ENCODE data around the gene TMOD3.
"Not testable (repeated sequence)": the region's sequence is repeated elsewhere in the genome, so short reads cannot be mapped to it uniquely, and the experiment has no call there.

Gene TMOD3

GRCh38 chr15:51864408-51865056, 35.1 kb downstream of the TMOD3 start:
- DNase-seq (ENCODE audit: low read depth in 2 of 2) = no peak

GRCh38 chr15:51865317-51865716, 35.9 kb downstream of the TMOD3 start:
- no peak for DNase-seq (ENCODE audit: low read depth in 2 of 2)

DNA sequence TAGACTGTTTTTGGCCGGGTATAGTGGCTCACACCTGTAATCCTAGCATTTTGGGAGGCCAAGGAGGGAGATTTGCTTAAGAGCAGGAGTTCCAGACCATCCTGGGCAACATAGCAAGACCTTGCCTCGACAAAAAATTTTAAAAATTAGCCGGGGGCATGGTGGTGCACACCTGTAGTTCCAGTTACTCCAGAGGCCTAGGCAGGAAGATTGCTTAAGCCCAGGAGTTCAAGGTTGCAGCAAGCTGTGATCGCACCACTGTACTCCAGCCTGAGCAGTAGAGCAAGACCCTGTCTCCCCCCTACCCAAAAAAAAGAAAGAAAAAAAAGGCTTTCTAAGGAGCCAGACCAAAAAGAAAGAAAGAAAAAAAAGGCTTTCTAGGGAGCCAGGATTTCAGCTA, 36.7 kb downstream of the TMOD3 start:
- no peak for DNase-seq (ENCODE audit: low read depth in 2 of 2)

- no peak for DNase-seq (ENCODE audit: low read depth in 2 of 2)
Measured at GRCh38 chr15:51866751-51867150, 37.3 kb downstream of the TMOD3 start.

GRCh38 chr15:51869060-51869421, 39.6 kb downstream of the TMOD3 start:
- no peak for DNase-seq (ENCODE audit: low read depth in 2 of 2)

DNA sequence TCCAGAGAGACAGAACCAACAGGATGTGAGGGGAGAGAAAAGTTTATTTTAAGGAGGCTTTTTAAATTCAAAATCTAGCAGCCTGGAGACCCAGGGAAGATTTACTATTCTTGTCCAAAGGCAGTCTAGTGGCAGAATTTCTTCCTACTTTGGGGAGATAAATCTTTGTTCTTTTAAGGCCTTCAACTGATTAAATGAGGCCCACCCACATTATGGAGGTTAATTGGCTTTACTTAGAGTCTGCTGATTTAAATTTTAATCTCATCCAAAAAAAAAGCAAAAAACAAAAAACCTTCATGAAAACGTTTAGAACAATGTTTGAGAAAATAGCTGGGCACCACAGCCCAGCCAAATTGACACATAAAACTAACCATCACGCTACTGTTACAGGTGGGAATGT, 41.3 kb downstream of the TMOD3 start:
- DNase-seq (ENCODE audit: low read depth in 2 of 2) = no peak

GRCh38 chr15:51874751-51875644, 45.5 kb downstream of the TMOD3 start:
- no peak for DNase-seq (ENCODE audit: low read depth in 2 of 2)

GRCh38 chr15:51876169-51876568, 46.7 kb downstream of the TMOD3 start:
- DNase-seq (ENCODE audit: low read depth in 2 of 2) = no peak

DNA sequence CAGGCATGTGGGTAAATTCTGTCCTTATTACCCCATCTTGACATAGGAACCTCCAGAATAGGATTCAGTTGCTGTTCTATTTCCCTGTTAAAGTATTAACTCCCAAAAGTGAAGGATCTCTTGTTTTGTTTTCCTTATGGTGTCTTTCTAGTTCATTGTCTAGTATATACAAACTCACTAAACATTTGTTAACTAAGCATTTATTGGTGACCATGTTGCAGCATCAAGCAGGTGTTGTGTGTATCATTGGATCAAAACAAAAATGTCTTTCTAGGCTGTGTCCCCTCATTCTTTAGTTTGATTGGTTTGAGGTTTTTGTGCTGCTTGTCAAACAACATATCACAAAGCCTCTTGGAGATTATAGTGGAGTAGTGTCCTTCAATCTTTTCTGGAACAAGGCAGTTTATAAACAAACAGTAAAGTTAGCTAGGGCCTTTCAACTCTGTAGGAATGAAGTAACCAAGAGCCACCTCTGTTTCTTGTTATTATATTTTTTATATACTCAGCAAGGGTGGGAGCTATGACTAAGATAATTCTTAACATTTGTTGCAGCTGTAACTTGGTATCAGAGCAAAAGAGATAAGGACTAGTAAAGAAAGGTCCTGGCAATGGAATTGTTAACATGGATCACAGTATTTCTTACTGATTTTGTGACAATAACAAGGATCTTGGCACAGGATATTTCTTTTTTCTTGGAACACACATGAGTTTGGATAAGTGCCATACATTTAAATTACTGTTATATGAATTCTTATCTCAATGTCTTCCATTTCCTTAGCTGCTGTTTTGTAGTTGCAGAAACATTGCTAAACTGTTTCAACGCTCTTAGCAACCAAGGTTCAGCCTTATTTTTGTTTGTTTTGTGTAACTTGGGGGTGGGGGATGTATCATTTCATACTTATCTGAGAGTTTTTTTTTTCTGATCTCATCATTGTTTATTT, 49.3 kb downstream of the TMOD3 start:
- no peak for DNase-seq (ENCODE audit: low read depth in 2 of 2)

- DNase-seq (ENCODE audit: low read depth in 2 of 2) = no peak
Measured at GRCh38 chr15:51879555-51879954, 50.1 kb downstream of the TMOD3 start.

- no peak for DNase-seq (ENCODE audit: low read depth in 2 of 2)
Measured at GRCh38 chr15:51883271-51883837, 53.9 kb downstream of the TMOD3 start.

DNA sequence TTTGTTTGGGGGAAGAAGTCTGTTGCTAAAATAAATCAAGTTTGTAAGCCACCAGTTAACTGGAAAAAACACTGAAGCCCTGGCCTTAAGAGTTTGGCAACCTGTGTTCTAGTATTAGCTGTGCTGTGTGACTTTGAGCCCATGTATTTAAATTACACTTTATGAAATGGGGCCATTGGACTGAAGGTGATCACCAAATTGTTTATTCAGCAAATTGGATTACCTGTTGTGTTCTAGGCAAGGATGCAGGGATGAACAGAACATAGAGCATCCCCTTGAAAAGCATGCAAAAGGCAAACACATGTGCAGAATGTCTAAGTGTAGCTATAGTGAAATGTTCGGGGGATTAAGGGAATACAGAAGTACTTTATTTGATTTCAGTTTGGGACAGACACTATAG, 54.6 kb downstream of the TMOD3 start:
- no peak for DNase-seq (ENCODE audit: low read depth in 2 of 2)

DNA sequence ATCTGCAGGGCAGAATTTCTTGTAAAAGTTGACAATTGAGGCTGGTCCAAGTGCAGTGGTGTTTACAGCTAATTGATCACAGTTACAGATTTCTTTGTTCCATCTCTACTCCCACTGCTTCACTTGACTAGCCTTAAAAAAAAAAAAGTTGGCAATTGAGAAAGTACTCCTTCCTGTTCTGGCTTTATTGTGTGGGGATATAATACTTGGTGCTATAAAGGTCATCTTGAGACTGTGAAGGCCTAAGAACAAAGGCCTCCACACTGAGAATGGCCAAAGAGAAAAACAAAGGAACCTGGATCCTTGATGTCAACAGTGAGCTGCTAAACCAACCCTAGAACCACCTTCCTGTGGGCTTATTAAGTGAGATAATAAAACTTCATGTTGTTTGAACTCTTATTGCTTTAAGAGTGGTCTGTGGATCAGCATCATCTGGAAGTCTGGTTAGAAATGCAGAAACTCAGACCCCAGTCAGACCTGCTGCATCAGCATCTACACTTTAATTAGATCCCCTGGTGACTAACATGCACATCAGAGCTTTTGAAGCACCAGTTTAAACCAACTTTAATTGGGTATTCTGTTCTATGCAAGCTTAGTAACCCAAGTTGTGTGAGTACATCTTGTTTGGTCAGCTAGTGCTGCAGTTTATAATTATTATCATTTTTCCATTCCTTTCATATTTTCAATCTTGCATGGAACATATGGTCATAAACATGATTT, 55.2 kb downstream of the TMOD3 start:
- no peak for DNase-seq (ENCODE audit: low read depth in 2 of 2)

DNA sequence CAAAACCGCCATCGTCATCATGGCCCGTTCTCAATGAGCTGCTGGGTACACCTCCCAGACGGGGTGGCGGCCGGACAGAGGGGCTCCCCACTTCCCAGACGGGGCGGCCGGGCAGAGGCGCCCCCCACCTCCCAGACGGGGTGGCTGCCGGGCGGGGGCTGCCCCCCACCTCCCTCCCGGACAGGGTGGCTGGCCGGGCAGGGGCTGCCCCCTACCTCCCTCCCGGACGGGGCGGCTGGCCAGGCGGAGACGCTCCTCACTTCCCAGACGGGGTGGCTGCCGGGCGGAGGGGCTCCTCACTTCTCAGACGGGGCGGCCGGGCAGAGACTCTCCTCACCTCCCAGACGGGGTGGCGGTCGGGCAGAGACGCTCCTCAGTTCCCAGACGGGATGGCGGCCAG, 56.3 kb downstream of the TMOD3 start:
- not testable (repeated sequence) for DNase-seq (ENCODE audit: low read depth in 2 of 2)

- no peak for DNase-seq (ENCODE audit: low read depth in 2 of 2)
Measured at GRCh38 chr15:51887887-51888592, 58.6 kb downstream of the TMOD3 start.

DNA sequence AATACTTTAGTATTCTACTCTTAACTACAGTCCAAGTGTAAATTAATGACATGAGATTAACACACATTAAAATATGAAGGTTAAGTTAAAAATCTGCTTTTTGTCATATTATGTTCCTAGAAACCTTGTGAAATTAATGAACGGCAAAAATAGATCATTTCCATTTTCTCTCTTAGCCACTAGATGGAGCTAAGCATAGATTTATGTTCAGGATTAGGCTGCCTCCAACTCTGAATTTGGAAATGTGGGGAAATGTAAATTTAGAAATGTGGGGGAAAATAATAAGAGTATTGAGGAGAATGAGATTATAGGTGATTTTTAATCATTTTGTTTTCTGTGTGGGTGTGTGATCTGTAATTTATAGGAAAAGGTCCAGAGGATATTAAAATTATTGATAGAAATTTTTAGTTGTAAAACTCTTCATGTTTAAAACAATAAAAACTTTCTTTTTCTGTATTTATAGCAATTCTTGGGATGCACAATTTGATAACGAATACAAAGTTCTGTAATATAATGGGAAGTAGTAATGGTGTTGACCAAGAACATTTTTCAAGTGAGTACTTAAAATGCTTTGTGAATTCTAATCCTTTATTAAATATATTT, 59.2 kb downstream of the TMOD3 start:
- no peak for DNase-seq (ENCODE audit: low read depth in 2 of 2)

DNA sequence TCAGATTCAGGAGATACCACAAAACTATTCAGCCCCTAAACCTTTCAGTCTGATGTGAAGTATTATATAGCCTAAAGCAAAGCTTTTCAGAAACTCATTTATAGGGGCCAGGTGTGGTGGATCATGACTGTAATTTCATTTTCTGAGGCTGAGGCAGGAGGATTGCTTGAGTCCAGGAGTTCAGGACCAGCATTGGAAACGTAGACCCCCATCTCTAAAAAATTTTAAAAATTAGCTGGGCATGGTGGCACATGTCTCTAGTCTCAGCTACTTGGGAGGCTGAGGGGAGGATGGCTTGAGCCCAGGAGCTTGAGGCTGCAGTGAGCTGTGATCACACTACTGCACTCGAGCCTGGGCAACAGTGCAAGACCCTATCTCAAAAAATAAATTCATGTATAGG, 60.0 kb downstream of the TMOD3 start:
- DNase-seq (ENCODE audit: low read depth in 2 of 2) = no peak

DNA sequence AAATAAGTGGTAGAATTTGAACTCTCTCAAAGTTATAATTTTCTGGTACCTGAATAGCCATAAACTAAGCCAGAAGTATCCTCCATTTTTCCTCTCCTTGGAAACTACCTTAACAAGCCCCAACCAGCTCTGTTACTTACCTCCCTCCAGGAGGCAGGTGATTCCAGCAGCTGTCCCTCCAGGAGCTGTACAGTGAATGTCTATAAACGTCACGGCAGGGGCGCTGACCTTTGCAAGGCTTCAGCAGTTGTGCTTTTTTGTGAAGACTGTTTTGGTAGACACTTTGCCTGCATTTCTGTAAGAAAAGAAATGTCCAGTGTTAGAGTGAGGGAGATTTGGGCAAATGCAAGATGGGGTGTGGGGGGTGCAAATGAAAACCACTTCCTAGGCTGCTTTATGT, 75.0 kb downstream of the TMOD3 start:
- DNase-seq (ENCODE audit: low read depth in 2 of 2) = no peak

DNA sequence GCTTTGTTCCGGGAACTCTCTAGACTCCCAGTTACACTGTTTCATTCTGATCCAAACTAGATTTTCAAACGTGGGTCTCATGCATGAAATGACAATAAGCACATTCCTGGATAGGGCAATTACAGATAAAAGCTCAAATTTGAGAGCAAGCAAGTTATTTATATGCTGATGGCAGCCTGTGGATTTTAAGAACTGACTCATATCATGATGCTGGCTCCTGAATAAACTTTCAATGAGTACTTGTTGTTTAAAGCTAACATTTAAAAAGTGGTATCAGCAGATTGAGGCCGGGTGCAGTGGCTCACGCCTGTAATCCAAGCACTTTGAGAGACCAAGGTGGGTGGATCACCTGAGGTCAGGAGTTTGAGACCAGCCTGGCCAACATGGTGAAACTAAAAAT, 75.5 kb downstream of the TMOD3 start:
- DNase-seq (ENCODE audit: low read depth in 2 of 2) = no peak
